Neural crest cell (in vitro differentiated cells): ENCODE data around the gene GPNMB. TPM values are rescaled to one million over a fixed set of nuclear protein-coding genes. Genes with fewer than 3 reads are reported as not detected.

Experiments used
- DNase-seq: peaks from one replicate; pipeline ENCODE4 v3.0.0; 2021; ENCODE audit warnings: low read depth, mixed read lengths, low spot score
- H3K27ac Mint-ChIP-seq: one replicate; pipeline ENCODE4 v1.8.0; 2021; ENCODE audit warnings: mild to moderate bottlenecking, mixed read lengths; ENCODE audit not compliant: unreplicated experiment
- H3K27me3 Mint-ChIP-seq: 2 replicates; pipeline ENCODE4 v1.8.0; 2021; ENCODE audit warnings: low read depth, mild to moderate bottlenecking, mixed read lengths
- H3K36me3 Mint-ChIP-seq: 2 replicates; pipeline ENCODE4 v1.8.0; 2021; ENCODE audit warnings: low read depth, mild to moderate bottlenecking, mixed read lengths
- H3K4me1 Mint-ChIP-seq: 2 replicates; pipeline ENCODE4 v1.8.0; 2021; ENCODE audit warnings: mixed read lengths
- H3K4me3 Mint-ChIP-seq: one replicate; pipeline ENCODE4 v1.8.0; 2021; ENCODE audit warnings: mild to moderate bottlenecking, mixed read lengths
- H3K9me3 Mint-ChIP-seq: 2 replicates; pipeline ENCODE4 v1.8.0; 2021; ENCODE audit warnings: mixed read lengths
- CTCF ChIP-seq: fragments of 200-600 bp; sonication (generic); conservative IDR thresholded peaks from 2 replicates; pipeline ENCODE4 v1.5.0; 2021; ENCODE audit warnings: antibody characterized with exemption, mild to moderate bottlenecking
- total RNA-seq: library from RNA; stranded (reverse); gene quantifications from 2 replicates; pipeline ENCODE4 v1.2.1, GENCODE V29; 2021

GPNMB gene
- total RNA-seq, 1 donor from 2014 or later = not detected

DNA sequence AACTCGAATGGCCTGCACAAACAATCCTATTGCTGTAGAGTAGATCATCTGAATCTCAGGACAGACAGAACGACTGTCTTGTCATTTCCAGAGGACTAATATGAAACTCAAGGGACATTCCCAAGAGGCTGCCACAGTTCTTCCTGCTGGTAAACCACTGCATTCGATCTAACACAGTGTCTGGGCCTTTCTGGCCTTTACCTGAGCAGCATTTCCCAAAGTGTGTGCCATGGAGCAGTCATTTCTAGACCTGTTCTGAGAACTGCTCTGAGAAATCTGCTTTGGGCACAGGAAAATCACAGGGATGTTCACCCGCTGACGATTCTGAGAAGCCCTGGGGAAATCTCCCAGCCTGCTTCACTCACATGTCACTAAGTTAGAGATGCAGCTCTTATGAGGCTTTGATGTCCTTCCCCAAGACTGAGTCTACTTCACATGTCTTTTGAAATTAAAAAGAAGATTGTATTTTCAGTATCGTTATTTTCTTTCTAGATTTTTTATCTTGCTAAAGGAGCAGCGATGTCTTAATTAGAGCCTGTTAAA lies 18.4 kb downstream of the GPNMB start:
- DNase-seq = no peak
- no peak overlapping the region for H3K27ac Mint-ChIP-seq
- no peaks in the 10 kb centered on the region for H3K27me3 Mint-ChIP-seq
- H3K4me1 Mint-ChIP-seq = no peaks in the 10 kb centered on the region
- no peak overlapping the region for H3K4me3 Mint-ChIP-seq
- TF ChIP-seq CTCF = no peak
- no peaks in the 10 kb centered on the region for H3K36me3 Mint-ChIP-seq
- H3K9me3 Mint-ChIP-seq = no peaks in the 10 kb centered on the region

- H3K36me3 Mint-ChIP-seq = no peaks in the 10 kb centered on the region
- H3K4me3 Mint-ChIP-seq = no peak overlapping the region
- DNase-seq = no peak
- no peaks in the 10 kb centered on the region for H3K4me1 Mint-ChIP-seq
- no peak for TF ChIP-seq CTCF
- no peaks in the 10 kb centered on the region for H3K27me3 Mint-ChIP-seq
- H3K27ac Mint-ChIP-seq = no peak overlapping the region
- H3K9me3 Mint-ChIP-seq = no peaks in the 10 kb centered on the region
These were observed 20.3 kb downstream of the GPNMB start for GRCh38 chr7:23266918-23267317.

DNA sequence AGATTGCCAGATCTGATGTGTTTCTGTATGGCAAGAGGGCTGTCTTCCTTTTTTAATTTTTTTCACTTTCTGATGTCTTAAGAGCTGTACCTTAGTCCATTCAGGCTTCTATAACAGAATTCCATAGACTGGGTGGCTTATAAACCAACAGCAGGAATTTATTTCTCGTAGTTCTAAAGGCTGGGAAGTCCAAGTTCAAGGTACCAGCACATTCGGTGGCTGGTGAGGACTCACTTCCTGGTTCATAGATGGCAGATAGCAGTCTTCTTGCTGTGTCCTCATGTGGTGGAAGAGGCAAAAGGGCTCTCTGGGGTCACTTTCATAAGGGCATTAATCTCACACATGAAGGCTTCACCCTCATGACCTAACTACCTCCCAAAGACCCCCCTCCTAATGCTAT lies 20.8 kb downstream of the GPNMB start:
- H3K27me3 Mint-ChIP-seq = peaks cover 3% of the 10 kb centered on the region
- DNase-seq = no peak
- no peak overlapping the region for H3K27ac Mint-ChIP-seq
- no peaks in the 10 kb centered on the region for H3K36me3 Mint-ChIP-seq
- no peaks in the 10 kb centered on the region for H3K9me3 Mint-ChIP-seq
- TF ChIP-seq CTCF = no peak
- H3K4me1 Mint-ChIP-seq = no peaks in the 10 kb centered on the region
- H3K4me3 Mint-ChIP-seq = no peak overlapping the region

DNA sequence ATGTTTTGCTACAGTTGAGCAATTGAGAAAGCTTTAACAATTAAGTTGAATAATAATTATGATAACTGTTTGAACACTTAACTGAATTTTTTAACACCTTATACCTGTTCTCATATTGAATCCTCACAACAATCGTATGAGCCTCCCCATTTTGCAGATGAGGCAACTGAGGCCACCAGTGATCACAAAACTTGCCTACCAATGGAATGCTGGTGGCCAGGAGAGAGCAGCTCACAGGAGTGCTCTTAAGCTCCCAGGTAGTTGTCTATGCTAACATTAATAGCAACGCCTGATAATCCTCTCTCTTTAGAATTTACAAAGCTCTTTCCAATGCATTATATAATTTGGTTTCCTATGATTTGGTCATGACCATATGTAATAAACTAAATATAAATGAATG lies 21.6 kb downstream of the GPNMB start:
- no peak for TF ChIP-seq CTCF
- no peaks in the 10 kb centered on the region for H3K9me3 Mint-ChIP-seq
- H3K27me3 Mint-ChIP-seq = peaks cover 6% of the 10 kb centered on the region
- no peaks in the 10 kb centered on the region for H3K4me1 Mint-ChIP-seq
- no peak overlapping the region for H3K4me3 Mint-ChIP-seq
- no peaks in the 10 kb centered on the region for H3K36me3 Mint-ChIP-seq
- no peak for DNase-seq
- H3K27ac Mint-ChIP-seq = no peak overlapping the region

DNA sequence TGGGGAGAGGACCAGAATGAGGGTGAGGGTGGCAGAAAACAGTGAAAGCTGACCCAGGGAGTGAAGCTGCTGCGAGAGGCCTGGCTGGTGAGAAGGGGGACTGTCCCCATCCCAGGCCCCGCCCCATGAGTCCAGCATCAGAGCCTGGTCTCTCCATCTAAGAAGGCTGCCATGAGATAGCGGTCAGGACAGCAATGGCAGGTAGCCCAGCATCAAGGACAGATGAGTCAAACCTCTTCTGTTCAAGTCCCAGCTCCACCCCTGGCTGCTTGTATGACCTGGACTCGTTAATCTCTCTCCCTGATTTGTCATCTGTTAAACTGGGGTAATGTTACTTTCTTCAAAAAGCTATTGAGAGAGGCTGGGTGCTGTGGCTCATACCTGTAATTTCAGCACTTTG lies 22.2 kb downstream of the GPNMB start:
- H3K36me3 Mint-ChIP-seq = no peaks in the 10 kb centered on the region
- no peaks in the 10 kb centered on the region for H3K4me1 Mint-ChIP-seq
- H3K27ac Mint-ChIP-seq = no peak overlapping the region
- H3K27me3 Mint-ChIP-seq = peaks cover 6% of the 10 kb centered on the region
- DNase-seq = no peak
- no peaks in the 10 kb centered on the region for H3K9me3 Mint-ChIP-seq
- no peak overlapping the region for H3K4me3 Mint-ChIP-seq
- TF ChIP-seq CTCF = no peak

GRCh38 chr7:23272275-23272674 lies 25.7 kb downstream of the GPNMB start:
- peaks cover 6% of the 10 kb centered on the region for H3K27me3 Mint-ChIP-seq
- no peaks in the 10 kb centered on the region for H3K9me3 Mint-ChIP-seq
- H3K4me3 Mint-ChIP-seq = no peak overlapping the region
- H3K27ac Mint-ChIP-seq = no peak overlapping the region
- TF ChIP-seq CTCF = no peak
- DNase-seq = no peak
- H3K36me3 Mint-ChIP-seq = no peaks in the 10 kb centered on the region
- H3K4me1 Mint-ChIP-seq = no peaks in the 10 kb centered on the region
